HG02610 (cell line): Measurements from ENCODE around the gene HES7.
A peak's percentile ranks its signal among the peaks of the same experiment; 100 is the strongest.

Source experiments
- ATAC-seq: cut with Tn5 transposase; IDR thresholded peaks from one replicate; pipeline ENCODE4 v1.9.1; 2021; ENCODE audit warnings: mild to moderate bottlenecking, moderate library complexity; ENCODE audit not compliant: unreplicated experiment

HES7 gene

GRCh38 chr17:8155231-8155995 is 31.5 kb upstream of the HES7 start:
- ATAC-seq: no peak

GRCh38 chr17:8154608-8155155 is 30.8 kb upstream of the HES7 start:
- ATAC-seq: no peak

GRCh38 chr17:8153957-8154607 is 30.2 kb upstream of the HES7 start:
- ATAC-seq: no peak

GRCh38 chr17:8153525-8153956 is 29.6 kb upstream of the HES7 start:
- ATAC-seq: no peak

- ATAC-seq: no peak
Measured at GRCh38 chr17:8153031-8153451, 29.1 kb upstream of the HES7 start.

- peak; percentile 22 for ATAC-seq
Measured at GRCh38 chr17:8152112-8152775, 28.3 kb upstream of the HES7 start, which contains the start of gene PER1. PER1 (minus strand) TSS chr17:8152404; CDS start chr17:8150706, 1,698 bp downstream.

GRCh38 chr17:8151641-8152111 is 27.8 kb upstream of the HES7 start:
- ATAC-seq: no peak

GRCh38 chr17:8151120-8151640 is 27.3 kb upstream of the HES7 start:
- ATAC-seq: peak; percentile 47

- ATAC-seq: no peak
Measured at GRCh38 chr17:8150194-8151119, 26.6 kb upstream of the HES7 start.

- ATAC-seq: no peak
Measured at GRCh38 chr17:8149419-8150193, 25.7 kb upstream of the HES7 start.

GRCh38 chr17:8148560-8148959 is 24.7 kb upstream of the HES7 start:
- ATAC-seq: no peak

GRCh38 chr17:8147805-8148404 is 24.0 kb upstream of the HES7 start:
- no peak for ATAC-seq

GRCh38 chr17:8147141-8147804 is 23.4 kb upstream of the HES7 start:
- no peak for ATAC-seq

GRCh38 chr17:8146381-8147140 is 22.7 kb upstream of the HES7 start:
- ATAC-seq: no peak

- ATAC-seq: no peak
Measured at GRCh38 chr17:8145811-8146210, 21.9 kb upstream of the HES7 start.

GRCh38 chr17:8144401-8145231 is 20.7 kb upstream of the HES7 start:
- ATAC-seq: no peak
